WERI-Rb-1 (cell line): ENCODE results near the gene RCBTB2.

Experiments
- DNase-seq: peaks from one replicate; pipeline ENCODE4 v3.0.0-alpha.2; 2020
- H3K27ac ChIP-seq: fragments of 250-450 bp; sonication (Bioruptor Pico); 2 replicates; pipeline ENCODE4 v1.5.1; 2020; ENCODE audit warnings: mild to moderate bottlenecking, moderate library complexity
- H3K27me3 ChIP-seq: fragments of 250-450 bp; sonication (Bioruptor Pico); 2 replicates; pipeline ENCODE4 v1.5.1; 2021; ENCODE audit warnings: mild to moderate bottlenecking, low read depth, moderate library complexity; ENCODE audit not compliant: insufficient read depth, severe bottlenecking
- H3K36me3 ChIP-seq: fragments of 250-450 bp; sonication (Bioruptor Pico); 2 replicates; pipeline ENCODE4 v1.5.1; 2020; ENCODE audit warnings: mild to moderate bottlenecking, moderate library complexity
- H3K4me3 ChIP-seq: 2 replicates; pipeline ENCODE4 v1.5.1; 2011; ENCODE audit warnings: low read depth, mild to moderate bottlenecking, control low read depth, low read length
- H3K9me3 ChIP-seq: fragments of 250-450 bp; sonication (Bioruptor Pico); 2 replicates; pipeline ENCODE4 v1.5.1; 2021; ENCODE audit warnings: mild to moderate bottlenecking, moderate library complexity; ENCODE audit not compliant: severe bottlenecking
- TF ChIP-seq, protein P1 (sequence below): IDR thresholded peaks from 2 replicates; pipeline ENCODE4 v1.5.1; 2011; ENCODE audit warnings: low read depth, mild to moderate bottlenecking, control low read depth, inconsistent platforms, low read length

Gene RCBTB2

DNA sequence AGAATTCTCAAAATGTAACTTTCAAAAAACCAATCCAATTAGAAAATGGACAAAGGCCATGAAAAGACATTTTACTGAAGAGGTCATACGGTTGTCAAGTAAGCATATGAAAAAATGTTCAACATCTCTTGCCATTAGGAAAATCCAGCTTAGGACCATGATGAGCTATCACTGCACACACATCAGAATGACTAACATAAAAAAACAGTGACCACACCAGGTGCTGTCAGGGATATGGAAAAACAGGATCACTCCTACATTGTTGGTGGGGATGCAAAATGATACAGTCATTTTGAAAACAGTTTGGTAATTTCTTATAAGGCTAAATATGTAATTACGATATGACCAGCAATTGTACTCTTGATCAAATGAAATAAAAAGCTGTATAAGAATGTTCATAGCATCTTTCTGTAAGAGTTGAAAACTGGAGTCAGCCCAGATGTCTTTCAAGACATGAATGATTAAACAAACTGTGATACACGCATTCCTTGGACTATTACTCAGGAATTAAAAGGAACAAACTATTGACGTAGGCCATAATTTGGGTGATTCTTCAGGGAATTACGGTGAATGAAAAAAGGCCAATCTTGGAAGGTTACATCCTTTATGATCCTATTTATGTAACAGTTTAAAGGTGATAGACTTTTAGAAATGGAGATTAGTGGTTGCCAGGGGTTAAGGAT, 26.9 kb upstream of the RCBTB2 start:
- Histone ChIP-seq H3K36me3 (no peaks in the 10 kb centered on the region), H3K9me3 (no peaks in the 10 kb centered on the region), H3K27ac (no peak overlapping the region), H3K4me3 (no peak overlapping the region), H3K27me3 (no peaks in the 10 kb centered on the region)
- DNase-seq: no peak
- TF ChIP-seq, protein P1, sequence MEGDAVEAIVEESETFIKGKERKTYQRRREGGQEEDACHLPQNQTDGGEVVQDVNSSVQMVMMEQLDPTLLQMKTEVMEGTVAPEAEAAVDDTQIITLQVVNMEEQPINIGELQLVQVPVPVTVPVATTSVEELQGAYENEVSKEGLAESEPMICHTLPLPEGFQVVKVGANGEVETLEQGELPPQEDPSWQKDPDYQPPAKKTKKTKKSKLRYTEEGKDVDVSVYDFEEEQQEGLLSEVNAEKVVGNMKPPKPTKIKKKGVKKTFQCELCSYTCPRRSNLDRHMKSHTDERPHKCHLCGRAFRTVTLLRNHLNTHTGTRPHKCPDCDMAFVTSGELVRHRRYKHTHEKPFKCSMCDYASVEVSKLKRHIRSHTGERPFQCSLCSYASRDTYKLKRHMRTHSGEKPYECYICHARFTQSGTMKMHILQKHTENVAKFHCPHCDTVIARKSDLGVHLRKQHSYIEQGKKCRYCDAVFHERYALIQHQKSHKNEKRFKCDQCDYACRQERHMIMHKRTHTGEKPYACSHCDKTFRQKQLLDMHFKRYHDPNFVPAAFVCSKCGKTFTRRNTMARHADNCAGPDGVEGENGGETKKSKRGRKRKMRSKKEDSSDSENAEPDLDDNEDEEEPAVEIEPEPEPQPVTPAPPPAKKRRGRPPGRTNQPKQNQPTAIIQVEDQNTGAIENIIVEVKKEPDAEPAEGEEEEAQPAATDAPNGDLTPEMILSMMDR: no peak

DNA sequence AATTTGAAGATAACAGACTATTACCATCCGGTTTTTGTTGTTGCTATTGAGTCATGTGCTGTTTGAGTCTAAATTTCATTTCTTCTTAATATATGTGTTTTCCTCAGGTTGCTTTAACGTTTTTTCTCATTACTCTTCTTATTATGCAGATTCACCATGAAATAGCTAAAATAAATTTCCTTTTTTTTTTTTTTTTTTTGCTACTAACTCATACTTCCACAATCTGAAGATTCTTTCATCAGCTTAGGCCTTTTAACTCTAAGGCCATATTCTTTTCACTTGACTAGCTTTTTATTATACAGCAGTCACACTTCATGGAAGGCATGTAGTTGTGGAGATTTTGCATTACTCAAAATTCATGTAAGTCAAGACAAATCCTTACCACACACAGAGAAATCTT, 23.9 kb upstream of the RCBTB2 start:
- Histone ChIP-seq H3K27ac (no peak overlapping the region), H3K9me3 (no peaks in the 10 kb centered on the region), H3K4me3 (no peak overlapping the region), H3K36me3 (no peaks in the 10 kb centered on the region), H3K27me3 (no peaks in the 10 kb centered on the region)
- TF ChIP-seq, protein P1: no peak
- no peak for DNase-seq

DNA sequence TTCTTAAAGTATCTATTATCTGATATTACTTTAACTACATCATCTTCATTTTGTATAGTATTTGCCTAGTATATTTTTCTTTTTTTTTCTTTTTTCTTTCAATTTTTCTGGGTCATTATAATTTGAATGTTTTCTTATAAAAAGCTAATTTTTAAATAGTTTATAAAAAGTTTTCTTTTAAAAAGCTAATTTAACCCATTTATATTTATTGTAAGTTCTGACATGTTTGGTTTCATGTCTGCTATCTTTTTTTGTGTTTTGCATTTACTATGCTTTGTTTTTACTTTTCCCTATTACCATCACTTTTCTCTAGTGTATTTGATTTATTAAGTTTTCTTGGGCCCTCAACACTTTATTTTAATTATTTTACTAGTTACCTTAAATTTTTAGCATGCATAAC, 22.6 kb upstream of the RCBTB2 start:
- Histone ChIP-seq H3K4me3 (no peak overlapping the region), H3K27ac (no peak overlapping the region), H3K27me3 (no peaks in the 10 kb centered on the region), H3K9me3 (no peaks in the 10 kb centered on the region), H3K36me3 (no peaks in the 10 kb centered on the region)
- no peak for DNase-seq
- TF ChIP-seq, protein P1: no peak

DNA sequence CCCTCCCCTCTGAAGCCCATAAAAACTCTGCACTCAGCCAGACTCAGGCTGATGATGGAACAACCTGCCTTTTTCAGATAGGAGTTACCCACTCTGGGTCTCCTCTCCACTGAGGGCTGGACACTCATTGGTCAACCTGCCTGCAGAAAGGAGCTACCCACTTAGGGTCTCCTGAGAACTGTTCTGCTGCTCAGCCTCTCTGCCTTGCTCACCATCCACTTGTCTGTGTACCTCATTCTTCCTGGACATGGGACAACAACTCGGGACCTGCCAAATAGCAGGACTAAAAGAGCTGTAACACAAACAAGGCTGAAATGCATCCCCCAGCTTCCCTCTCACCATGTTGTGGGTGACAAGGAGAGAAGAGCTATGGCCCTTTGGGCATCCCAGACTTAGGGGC, 18.4 kb upstream of the RCBTB2 start:
- H3K27ac ChIP-seq: no peak overlapping the region
- DNase-seq: no peak
- H3K27me3 ChIP-seq: no peaks in the 10 kb centered on the region
- no peaks in the 10 kb centered on the region for H3K36me3 ChIP-seq
- no peak overlapping the region for H3K4me3 ChIP-seq
- no peaks in the 10 kb centered on the region for H3K9me3 ChIP-seq
- TF ChIP-seq, protein P1: no peak

DNA sequence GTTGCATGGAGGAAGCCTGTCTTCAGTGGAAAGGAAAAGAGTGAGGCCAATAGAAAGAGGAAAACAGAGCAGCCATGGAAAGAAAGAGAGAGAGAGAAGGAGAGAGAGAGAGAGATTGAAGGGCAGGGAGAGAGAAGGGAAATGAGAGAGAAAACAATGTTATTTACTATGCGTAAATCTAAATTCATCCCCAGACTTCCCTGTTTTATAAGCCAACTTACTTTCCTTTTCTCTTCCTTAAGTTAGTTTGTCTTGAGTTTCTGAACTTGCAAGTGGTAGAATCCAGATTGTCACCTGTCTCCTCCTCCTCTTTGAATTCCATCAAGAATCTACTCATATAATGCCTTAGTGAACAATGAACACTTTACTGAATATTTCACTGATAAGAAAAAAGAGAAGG, 16.8 kb upstream of the RCBTB2 start:
- TF ChIP-seq, protein P1: no peak
- Histone ChIP-seq H3K4me3 (no peak overlapping the region), H3K36me3 (no peaks in the 10 kb centered on the region), H3K9me3 (no peaks in the 10 kb centered on the region), H3K27me3 (no peaks in the 10 kb centered on the region), H3K27ac (no peak overlapping the region)
- no peak for DNase-seq

DNA sequence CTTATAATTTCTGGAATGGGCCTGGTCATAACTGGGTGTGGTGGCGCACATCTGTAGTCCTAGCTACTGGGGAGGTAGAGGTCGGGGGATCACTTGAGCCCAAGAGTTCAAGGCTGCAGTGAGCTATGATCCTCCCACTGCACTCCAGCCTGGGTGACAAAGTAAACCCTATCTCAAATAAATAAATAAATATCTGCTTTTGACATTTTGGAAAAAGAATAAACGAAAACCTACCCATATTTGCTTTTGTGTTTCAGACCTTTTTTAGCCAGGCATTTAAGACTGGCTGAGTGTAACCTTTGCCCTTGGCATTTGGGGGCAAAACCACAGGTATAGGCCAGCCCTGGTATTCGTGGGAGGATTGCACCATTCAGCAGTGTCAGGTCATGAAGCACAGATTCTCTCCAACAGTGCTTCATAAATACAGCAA, 14.8 kb upstream of the RCBTB2 start:
- no peak for DNase-seq
- H3K9me3 ChIP-seq: no peaks in the 10 kb centered on the region
- TF ChIP-seq, protein P1: no peak

More for the DNA sequence above, 14.8 kb upstream of the RCBTB2 start:
- no peak overlapping the region for H3K4me3 ChIP-seq
- no peaks in the 10 kb centered on the region for H3K36me3 ChIP-seq
- no peak overlapping the region for H3K27ac ChIP-seq
- H3K27me3 ChIP-seq: no peaks in the 10 kb centered on the region
